ENCODE data around the gene GPAM.
A peak's percentile ranks its signal among the peaks of the same experiment; 100 is the strongest.

The GPAM gene

DNA sequence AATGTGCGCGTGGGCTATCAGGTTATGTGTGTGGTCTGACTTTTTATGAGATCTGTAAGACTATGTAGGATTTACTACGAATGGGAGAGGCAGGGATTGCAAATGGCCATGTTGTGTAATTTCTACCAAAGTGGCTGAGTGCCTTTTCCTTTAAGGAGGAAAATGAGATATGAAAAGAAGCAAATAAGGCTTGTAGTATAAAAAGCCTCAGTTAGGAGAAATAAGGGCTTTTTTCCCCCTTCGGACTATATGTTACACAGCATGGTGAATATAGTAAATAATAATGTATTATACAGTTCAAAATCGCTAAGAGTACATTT is 447 bp upstream of the GPAM start:
- TF ChIP-seq, protein P1, sequence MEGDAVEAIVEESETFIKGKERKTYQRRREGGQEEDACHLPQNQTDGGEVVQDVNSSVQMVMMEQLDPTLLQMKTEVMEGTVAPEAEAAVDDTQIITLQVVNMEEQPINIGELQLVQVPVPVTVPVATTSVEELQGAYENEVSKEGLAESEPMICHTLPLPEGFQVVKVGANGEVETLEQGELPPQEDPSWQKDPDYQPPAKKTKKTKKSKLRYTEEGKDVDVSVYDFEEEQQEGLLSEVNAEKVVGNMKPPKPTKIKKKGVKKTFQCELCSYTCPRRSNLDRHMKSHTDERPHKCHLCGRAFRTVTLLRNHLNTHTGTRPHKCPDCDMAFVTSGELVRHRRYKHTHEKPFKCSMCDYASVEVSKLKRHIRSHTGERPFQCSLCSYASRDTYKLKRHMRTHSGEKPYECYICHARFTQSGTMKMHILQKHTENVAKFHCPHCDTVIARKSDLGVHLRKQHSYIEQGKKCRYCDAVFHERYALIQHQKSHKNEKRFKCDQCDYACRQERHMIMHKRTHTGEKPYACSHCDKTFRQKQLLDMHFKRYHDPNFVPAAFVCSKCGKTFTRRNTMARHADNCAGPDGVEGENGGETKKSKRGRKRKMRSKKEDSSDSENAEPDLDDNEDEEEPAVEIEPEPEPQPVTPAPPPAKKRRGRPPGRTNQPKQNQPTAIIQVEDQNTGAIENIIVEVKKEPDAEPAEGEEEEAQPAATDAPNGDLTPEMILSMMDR (IDR thresholded peaks at IDR 0.05; ENCODE audit: control insufficient read depth, insufficient read depth, low read depth, low read length, missing control alignments) = no peak
- peak overlapping the region; percentile 92 for H3K4me3 ChIP-seq (ENCODE audit: control insufficient read depth, low read depth, low read length)
- DNase-seq (ENCODE audit: low read depth) = no peak

DNA sequence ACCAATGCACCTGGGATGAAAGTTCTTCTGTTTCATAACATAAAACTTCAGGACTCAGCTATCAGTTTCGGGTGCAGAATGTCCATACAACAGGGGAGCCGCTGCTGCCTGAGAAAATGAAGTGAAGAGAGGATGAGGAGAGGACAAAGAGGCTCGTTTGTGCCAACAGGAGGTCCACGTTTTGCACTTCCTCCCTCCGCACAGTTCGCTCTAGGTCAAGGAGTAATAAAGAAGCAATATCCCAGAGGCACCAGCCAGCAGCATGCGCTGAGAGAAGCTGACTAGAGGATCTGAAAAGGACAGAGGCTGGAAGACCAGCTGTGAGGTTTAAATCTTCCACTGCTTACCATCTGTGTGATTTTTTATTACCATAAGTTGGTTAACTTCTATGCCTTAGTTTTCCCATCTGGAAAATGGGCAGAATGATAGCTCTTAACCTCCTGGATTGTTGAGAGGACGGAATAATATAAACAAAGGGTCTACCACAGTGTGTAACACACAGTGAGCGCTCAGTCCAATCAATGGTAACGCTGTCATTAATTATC is 709 bp downstream of the GPAM start:
- TF ChIP-seq, protein P1 (IDR thresholded peaks at IDR 0.05; ENCODE audit: control insufficient read depth, insufficient read depth, low read depth, low read length, missing control alignments) = no peak
- peak overlapping the region; percentile 92 for H3K4me3 ChIP-seq (ENCODE audit: control insufficient read depth, low read depth, low read length)
- DNase-seq (ENCODE audit: low read depth) = no peak

DNA sequence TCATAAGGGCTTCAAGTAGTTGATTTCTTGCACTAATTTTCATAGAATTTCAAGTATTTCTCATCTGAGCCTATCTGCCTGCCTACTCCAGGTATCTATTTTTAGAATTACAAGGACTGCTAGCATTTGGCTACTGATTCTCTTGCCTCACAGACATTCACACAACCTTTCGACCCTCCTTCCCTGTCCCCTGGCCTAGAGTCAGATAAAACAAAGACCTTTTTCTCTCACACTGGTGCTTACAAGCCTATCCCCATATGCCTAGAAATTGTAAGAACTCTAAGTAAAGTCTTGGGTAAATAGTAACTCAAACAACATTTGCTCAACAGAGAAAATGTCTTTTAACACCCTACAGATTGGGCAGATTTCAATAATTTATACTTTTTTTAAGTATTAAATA is 6.3 kb downstream of the GPAM start:
- no peak for DNase-seq (ENCODE audit: low read depth)
- TF ChIP-seq, protein P1 (IDR thresholded peaks at IDR 0.05; ENCODE audit: control insufficient read depth, insufficient read depth, low read depth, low read length, missing control alignments) = no peak
- H3K4me3 ChIP-seq (ENCODE audit: control insufficient read depth, low read depth, low read length) = no peak overlapping the region

DNA sequence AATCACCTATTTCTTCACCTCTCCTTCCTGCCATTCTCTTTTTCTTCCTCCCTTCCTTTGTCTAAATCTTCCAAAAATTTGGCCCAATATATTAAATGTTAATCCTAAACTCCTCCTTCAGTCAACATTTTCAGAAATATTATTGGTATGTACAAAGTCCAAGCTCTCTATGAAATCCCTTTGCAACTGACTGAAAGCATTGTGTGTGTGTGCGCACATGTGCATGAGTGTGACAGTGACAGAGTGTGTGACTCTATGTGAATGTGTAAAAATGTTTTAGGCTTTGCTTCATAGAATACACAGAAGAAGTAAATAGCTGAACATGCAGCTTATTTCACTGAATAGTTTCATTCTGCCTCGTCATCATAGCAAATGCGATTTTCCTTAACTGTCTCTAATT is 7.0 kb downstream of the GPAM start:
- DNase-seq (ENCODE audit: low read depth) = no peak
- TF ChIP-seq, protein P1 (IDR thresholded peaks at IDR 0.05; ENCODE audit: control insufficient read depth, insufficient read depth, low read depth, low read length, missing control alignments) = no peak
- H3K4me3 ChIP-seq (ENCODE audit: control insufficient read depth, low read depth, low read length) = no peak overlapping the region

DNA sequence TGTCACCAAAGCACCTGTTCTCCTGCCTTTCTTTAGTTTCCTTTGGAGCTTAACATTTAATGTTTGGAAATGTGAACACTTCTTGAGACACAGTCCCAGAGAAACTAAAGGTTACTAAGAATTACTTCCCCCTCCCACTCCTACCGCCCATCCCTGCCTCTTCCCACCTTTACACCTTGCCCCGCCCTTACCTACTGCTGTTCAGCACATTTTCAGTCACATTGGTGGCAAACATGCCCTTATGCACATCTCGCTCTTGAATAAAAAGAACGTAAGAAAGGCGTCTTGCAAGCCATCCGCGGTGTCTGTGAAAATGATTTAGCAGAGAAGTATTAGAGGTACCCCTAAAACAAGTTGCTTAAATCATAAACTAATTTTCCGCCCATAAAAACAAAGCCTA is 8.2 kb downstream of the GPAM start:
- no peak overlapping the region for H3K4me3 ChIP-seq (ENCODE audit: control insufficient read depth, low read depth, low read length)
- no peak for DNase-seq (ENCODE audit: low read depth)
- TF ChIP-seq, protein P1 (IDR thresholded peaks at IDR 0.05; ENCODE audit: control insufficient read depth, insufficient read depth, low read depth, low read length, missing control alignments) = no peak

DNA sequence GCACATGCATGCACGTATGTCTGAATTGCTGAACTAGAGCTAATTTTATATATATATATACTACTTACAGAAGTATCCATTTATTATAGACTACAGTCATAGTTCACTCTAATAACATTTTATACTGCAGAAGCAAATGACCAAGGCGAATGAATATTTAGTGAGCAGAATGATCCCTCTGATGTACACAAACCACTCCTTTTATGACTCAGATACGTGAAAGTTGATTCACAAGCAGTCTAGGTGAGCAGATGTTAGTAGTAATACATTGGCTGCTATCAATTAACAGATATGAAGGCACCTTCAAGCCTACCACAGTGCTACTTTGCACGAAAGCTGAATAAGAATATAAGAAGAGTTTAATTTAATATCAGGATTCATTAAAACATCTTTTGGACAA is 10.4 kb downstream of the GPAM start:
- TF ChIP-seq, protein P1 (IDR thresholded peaks at IDR 0.05; ENCODE audit: control insufficient read depth, insufficient read depth, low read depth, low read length, missing control alignments) = no peak
- DNase-seq (ENCODE audit: low read depth) = no peak

DNA sequence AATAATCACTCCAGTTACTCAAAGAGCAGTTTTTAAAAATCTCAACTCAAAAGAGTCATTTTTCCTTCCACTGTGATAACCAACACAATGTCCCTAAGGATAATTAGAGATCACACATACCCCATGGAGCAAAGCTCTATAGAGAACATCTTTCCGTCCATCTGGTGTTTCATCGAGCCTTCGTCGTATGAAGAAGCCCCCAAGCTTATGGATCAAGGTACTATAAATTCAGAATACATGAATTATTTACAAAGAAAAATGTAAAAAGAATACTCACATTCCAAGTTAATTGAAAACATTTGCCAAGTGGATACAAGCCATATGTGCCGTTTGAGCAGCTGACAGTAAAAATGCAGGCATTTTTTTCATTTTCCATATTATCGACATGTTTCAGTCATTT is 14.8 kb downstream of the GPAM start:
- DNase-seq (ENCODE audit: low read depth) = no peak
- no peak overlapping the region for H3K4me3 ChIP-seq (ENCODE audit: control insufficient read depth, low read depth, low read length)
- TF ChIP-seq, protein P1 (IDR thresholded peaks at IDR 0.05; ENCODE audit: control insufficient read depth, insufficient read depth, low read depth, low read length, missing control alignments) = no peak

More for the DNA sequence above, 10.4 kb downstream of the GPAM start:
- no peak overlapping the region for H3K4me3 ChIP-seq (ENCODE audit: control insufficient read depth, low read depth, low read length)

Data from AG09309 (cell line).